Spleen (tissue), 7 donors: ENCODE results near the gene TUBB4A.

Experiments used
- POLR2A ChIP-seq, 3 donors: fragments of 450-650 bp; IDR thresholded peaks; one replicate each; pipeline ENCODE4 v1.5.1; 2017; ENCODE audit warnings: antibody characterized with exemption in 3 of 3, mild to moderate bottlenecking in 1 of 3
- POLR2AphosphoS5 ChIP-seq, 3 donors: sonication (generic); formaldehyde crosslinking; IDR thresholded peaks; one replicate each; pipeline ENCODE4 v1.5.1; 2017; ENCODE audit warnings: antibody characterized with exemption in 3 of 3
- TF ChIP-seq, protein P1 (sequence below), 11 experiments: fragments of 200-600 bp in 7 of 11; fragments of 450-650 bp in 4 of 11; sonication (generic) in 4 of 11; IDR thresholded peaks in 8 of 11; conservative IDR thresholded peaks in 3 of 11; 1 replicate in 7 of 11; 2 replicates in 4 of 11; pipeline versions ENCODE4 v1.4.0 to v1.8.0; 2016 to 2021; ENCODE audit warnings: antibody characterized with exemption in 11 of 11, inconsistent platforms in 4 of 11, mild to moderate bottlenecking in 1 of 11
- donor health status: DM: no; HTN: no; CAD: no; lungs with moderate emphysema.
- donor health status: DM: no; HTN: no; CAD: no.
- donor health status: DM: no; HTN: no; CAD: no.

DNA sequence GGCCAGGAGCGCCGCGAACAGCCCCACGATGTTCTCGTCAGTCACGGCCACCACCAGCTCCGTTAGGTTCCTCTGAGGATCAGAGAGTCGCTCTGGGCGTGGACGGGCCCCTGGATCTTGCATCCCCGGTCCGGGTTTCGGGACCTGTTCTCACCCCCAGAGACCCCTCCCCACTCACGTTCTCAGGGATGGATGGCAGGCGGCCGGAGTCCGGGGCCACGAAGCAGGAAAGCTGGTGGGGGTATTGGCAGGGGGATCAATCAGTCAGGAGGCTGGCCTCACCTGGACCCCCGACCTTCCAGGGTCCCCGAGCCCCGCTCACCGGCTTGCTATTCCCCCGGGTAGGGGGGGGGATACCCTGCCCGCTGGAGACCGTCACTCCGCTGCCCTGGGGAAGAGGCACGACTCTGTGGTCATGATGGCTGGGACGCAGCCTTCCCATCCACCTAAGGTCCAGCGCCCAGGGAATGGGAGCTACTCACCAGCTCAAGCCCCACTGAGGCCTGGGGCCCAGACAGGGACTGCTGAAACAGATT lies 25.1 kb downstream of the TUBB4A start:
- TF ChIP-seq POLR2AphosphoS5 (IDR thresholded peaks at IDR 0.05) (no peak), POLR2A (IDR thresholded peaks at IDR 0.05) (no peak)
- TF ChIP-seq, protein P1, sequence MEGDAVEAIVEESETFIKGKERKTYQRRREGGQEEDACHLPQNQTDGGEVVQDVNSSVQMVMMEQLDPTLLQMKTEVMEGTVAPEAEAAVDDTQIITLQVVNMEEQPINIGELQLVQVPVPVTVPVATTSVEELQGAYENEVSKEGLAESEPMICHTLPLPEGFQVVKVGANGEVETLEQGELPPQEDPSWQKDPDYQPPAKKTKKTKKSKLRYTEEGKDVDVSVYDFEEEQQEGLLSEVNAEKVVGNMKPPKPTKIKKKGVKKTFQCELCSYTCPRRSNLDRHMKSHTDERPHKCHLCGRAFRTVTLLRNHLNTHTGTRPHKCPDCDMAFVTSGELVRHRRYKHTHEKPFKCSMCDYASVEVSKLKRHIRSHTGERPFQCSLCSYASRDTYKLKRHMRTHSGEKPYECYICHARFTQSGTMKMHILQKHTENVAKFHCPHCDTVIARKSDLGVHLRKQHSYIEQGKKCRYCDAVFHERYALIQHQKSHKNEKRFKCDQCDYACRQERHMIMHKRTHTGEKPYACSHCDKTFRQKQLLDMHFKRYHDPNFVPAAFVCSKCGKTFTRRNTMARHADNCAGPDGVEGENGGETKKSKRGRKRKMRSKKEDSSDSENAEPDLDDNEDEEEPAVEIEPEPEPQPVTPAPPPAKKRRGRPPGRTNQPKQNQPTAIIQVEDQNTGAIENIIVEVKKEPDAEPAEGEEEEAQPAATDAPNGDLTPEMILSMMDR (IDR thresholded peaks at IDR 0.05 in 8 of 11, conservative IDR thresholded peaks at IDR 0.05 in 3 of 11): no peak
